AG09319 (cell line): ENCODE measurements around the gene MEGF8.

Source experiments
- DNase-seq: peaks from one replicate; pipeline ENCODE4 v3.0.0-alpha.2; 2010; ENCODE audit warnings: low read depth; ENCODE audit errors: extremely low read depth
- TF ChIP-seq, protein P1 (sequence below): IDR thresholded peaks from 2 replicates; pipeline ENCODE4 v1.5.1; 2011; ENCODE audit warnings: low read depth, mild to moderate bottlenecking, inconsistent platforms, low read length, moderate library complexity

Gene MEGF8

DNA sequence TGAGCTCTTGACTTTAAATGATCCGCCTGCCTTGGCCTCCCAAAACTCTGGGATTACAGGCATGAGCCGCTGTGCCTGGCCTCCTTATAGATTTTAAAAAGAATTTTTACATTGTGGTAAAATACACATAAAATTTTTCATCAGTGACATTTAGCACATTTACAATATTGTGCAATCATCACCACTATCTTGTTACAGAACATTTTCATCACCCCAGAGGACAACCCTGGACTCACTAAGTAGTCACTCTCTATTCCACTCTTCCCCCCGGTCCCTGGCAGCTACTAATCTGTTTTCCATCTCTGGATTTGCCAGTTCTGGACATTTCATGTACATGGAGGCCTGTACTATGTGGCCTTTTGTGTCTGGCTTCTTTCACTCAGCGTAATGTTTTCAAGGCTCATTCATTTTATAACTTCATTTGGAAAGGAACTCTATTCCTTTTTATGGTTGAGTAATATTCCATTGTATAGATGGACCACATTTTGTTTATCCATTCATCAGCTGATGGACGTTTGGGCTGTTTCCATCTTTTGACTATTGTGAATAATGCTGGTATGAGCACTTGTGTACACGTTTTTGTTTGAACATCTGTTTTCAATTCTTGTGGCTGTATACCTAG lies 19.9 kb downstream of the MEGF8 start:
- DNase-seq: peak; percentile 22
- TF ChIP-seq, protein P1, sequence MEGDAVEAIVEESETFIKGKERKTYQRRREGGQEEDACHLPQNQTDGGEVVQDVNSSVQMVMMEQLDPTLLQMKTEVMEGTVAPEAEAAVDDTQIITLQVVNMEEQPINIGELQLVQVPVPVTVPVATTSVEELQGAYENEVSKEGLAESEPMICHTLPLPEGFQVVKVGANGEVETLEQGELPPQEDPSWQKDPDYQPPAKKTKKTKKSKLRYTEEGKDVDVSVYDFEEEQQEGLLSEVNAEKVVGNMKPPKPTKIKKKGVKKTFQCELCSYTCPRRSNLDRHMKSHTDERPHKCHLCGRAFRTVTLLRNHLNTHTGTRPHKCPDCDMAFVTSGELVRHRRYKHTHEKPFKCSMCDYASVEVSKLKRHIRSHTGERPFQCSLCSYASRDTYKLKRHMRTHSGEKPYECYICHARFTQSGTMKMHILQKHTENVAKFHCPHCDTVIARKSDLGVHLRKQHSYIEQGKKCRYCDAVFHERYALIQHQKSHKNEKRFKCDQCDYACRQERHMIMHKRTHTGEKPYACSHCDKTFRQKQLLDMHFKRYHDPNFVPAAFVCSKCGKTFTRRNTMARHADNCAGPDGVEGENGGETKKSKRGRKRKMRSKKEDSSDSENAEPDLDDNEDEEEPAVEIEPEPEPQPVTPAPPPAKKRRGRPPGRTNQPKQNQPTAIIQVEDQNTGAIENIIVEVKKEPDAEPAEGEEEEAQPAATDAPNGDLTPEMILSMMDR: no peak

DNA sequence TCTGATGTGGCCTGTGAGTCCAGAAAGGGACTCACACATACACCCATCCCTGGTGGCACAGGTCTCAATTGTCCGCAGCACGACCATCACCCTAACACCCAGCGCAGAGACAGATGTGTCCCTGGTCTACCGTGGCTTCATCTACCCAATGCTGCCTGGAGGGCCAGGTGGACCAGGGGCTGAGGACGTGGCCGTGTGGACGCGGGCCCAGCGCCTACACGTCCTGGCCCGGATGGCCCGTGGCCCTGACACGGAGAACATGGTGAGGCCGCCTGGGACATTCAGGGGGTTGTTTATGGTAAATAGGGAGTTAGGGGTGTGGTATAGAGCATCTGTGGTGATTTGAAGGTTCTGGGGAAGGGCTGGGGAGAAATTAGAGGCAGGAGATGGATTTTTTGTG lies 22.8 kb downstream of the MEGF8 start:
- TF ChIP-seq, protein P1: no peak
- no peak for DNase-seq

DNA sequence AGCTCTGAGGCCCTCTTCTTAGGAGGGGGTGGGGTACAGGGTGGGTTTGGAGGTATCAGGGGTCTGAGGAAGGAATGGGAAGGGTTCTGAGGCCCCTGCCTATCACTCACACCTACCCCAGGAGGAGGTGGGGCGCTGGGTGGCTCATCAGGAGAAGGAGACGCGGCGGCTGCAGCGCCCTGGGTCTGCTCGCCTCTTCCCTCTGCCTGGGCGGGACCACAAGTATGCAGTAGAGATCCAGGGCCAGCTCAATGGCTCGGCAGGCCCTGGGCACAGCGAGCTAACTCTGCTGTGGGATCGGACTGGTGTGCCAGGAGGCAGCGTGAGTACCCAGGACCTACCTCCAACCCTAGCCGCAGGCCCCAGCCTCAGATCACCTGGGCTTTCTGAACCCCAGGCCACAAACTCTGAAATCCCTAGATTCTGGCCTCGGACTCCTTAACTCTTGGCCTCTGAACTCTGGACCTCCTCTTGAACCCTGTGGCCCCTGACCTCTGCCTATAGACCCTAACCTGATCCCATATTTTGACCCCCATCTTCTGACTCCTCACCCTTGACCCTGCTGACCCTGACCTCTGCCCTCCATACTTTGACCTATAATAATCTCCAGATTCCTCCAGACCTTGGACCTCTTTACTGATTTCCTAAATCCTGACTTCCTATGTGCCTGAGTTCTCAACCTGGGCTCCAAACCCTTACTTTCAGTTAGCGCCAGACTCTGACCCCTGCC lies 24.1 kb downstream of the MEGF8 start:
- TF ChIP-seq, protein P1: no peak
- DNase-seq: no peak

DNA sequence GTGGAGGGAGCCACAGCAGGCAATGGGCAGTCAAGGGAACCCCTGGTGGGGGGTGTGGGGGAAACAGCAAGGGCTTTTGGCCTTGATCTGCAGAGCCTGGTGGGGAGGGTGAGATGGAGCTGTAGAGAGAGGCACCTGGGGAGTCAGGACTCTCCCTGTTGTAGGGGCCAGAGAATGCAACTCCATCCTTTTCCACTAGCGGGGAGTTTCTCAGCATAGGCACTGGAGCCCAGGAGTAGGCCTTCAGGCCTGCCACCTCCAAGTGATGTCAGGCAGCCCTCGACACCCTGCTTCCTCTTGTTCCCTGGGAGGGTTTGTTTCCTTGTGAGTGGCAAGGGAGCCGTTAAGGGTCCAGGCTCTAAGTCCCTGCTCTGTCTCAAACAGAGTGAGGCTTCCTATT lies 25.0 kb downstream of the MEGF8 start:
- no peak for DNase-seq
- TF ChIP-seq, protein P1: no peak

DNA sequence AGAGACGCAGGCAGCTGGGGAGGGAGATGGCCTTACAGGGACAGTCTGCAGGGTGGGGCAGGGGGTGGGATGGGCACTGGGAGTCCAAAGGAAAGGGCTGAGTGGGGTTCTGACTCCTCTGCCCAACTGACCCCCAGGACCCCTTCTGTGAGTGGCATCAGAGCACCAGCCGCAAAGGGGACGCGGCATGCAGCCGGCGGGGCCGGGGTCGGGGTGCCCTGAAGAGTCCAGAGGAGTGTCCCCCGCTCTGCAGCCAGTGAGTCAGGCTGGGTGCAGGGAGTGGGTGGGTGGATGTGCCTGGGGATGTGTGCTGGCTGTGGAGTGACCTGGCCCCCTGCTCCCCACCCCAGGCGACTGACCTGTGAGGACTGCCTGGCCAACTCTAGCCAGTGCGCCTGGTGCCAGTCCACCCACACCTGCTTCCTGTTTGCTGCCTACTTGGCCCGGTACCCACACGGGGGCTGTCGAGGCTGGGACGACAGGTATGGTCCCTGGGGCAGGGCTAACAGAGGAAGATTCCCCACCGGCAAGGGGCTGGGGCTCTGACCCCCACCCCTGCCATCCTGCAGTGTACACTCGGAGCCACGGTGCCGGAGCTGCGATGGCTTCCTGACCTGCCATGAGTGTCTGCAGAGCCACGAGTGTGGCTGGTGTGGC lies 25.8 kb downstream of the MEGF8 start:
- no peak for DNase-seq
- TF ChIP-seq, protein P1: no peak

DNA sequence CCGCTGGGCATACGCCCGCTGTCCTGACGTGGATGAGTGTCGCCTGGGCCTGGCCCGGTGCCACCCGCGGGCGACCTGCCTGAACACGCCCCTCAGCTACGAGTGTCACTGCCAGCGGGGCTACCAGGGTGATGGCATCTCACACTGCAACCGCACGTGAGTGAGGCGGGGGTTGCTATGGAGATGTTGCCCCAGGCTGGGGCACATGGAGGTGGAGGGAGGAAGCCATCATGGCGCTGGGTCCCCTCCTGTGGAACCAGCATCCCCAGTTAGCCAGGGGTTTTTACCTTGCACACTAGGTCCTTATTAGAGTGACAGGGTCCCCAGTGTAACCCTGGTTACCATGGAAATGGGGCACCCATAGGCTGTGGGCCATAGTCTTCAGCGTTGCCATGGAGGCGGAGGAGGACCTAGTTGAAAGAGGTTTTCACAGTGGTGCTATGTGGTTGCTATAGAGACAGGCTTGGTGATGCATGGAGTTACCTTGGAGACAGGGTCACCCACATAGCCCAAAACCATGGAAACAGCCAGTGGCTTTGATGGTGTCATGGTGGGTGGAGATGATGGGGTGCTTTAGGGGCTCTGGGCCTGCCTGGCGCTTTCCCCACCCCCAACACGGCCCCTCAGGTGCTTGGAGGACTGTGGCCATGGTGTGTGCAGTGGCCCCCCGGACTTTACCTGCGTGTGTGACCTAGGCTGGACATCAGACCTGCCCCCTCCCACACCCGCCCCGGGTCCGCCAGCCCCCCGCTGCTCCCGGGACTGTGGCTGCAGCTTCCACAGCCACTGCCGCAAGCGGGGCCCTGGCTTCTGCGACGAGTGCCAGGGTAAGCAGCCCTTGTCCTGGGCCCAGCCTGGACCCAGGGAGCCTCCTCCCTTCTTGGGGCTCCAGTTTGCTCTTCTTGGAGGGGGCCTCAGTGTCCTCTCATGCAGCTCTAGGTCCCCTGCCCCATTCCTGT lies 27.1 kb downstream of the MEGF8 start:
- TF ChIP-seq, protein P1: no peak
- DNase-seq: no peak
